ENCODE measurements around the gene RABL6.
"Not testable (repeated sequence)": the region's sequence is repeated elsewhere in the genome, so short reads cannot be mapped to it uniquely, and the experiment has no call there.

RABL6 gene

DNA sequence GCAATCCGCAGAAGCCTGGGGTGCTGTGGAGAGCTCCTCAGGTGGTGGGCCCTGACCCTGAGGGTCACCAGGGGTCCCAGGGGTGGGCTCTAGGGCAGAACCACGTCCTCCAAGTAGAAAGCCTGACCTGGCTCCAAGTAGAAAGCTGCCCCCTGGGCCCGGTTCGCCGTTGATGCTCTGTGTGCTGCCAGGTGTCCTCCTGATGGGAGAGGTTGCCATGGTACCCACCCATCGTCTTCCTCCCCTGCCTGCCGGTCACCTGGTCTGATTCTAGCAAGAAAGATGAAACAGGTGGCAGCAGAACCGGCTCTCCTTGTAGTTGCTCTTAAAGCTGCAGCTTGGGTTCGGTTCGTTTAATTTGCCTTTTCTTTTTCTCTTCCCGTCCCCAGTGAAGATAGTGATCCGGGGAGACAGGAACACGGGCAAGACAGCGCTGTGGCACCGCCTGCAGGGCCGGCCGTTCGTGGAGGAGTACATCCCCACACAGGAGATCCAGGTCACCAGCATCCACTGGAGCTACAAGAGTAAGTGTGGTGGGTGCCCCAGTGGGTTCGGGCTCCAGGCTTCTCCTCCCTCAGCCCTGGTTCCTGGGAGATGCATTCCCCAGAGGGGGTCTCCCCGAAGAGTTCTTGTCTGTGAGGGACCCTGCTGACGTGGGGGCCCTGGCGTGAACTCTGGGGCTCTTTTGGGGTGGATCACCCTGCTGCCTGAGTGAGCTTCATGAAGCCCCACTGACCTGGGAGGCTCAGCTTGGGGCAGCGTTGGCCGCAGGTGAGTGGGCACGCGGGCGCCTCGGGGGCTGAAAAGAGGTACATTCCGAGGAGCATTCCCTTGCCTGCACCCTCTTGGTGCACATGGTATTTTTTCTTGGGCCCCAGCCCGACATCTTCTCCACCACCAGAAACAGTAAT, 15.6 kb downstream of the RABL6 start:
- no peak for DNase-seq

DNA sequence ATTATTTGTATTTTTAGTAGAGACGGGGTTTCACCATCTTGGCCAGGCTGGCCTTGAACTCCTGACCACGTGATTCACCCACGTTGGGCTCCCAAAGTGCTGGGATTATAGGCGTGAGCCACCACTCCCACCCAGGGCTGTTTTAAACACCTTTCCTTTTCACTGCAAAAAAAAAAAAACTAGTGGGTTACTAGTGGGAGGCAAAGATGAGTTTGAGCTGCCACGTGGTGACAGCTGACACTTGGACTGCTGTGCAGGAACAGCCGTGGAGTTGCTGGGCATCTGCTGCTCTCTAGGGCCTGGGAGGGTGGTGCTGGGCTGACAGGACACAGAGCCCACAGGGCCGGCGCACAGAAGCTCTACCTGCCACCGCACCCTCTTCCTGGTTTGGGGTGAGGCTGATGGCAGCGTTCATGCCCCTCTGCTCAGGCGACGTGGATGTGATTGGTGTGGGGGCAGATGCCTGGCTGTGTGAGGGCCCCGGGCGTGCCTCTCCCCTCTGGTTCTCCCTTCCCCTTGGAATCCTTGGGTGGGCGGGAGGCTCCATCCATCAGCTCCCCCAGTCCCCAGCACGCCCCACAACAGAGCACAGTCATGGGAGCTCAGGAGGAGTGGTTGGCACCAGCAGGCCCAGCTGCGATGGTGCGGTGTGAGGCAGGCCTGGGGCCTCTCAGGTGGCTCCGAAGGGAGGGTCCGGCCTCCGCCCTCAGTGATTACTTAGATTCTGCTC, 16.9 kb downstream of the RABL6 start:
- no peak for DNase-seq

DNA sequence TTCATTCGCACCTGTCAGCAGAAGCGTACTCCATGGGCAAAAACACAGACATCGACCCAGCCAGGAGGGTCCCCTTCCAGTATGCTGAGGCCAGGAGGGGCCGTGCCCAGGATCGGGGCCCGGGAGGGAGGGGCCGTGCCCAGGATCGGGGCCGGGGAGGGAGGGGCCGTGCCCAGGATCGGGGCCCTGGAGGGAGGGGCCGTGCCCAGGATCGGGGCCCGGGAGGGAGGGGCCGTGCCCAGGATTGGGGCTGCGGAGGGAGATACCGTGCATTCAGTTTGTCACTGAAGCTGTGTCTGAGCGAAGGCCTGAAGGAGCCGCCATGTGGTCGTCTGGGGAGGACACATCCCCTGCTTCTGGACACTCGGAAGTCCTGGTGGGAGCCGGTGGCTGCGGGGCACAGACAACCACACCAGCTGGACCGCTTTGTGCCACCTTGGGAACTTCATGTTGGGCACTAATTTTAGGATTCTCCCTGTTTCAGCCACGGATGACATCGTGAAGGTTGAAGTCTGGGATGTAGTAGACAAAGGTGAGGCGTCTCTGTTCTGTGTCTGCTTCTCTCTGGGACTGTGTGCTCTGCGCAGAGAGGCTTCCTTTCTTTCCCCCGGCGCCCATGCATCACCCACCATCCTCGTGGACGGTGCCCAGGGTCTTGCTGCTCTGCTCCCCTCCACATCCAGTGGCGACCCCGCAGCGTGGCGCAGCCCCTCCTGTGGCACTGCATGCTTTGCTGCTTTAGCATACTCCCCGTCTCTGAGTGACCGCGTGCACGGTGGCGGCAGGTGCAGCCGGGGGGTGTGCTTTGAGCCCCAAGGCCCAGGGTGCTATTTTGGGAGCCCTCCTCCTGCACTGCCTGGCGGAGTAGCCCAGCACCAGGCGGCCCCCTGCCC, 17.8 kb downstream of the RABL6 start:
- DNase-seq = no peak

DNA sequence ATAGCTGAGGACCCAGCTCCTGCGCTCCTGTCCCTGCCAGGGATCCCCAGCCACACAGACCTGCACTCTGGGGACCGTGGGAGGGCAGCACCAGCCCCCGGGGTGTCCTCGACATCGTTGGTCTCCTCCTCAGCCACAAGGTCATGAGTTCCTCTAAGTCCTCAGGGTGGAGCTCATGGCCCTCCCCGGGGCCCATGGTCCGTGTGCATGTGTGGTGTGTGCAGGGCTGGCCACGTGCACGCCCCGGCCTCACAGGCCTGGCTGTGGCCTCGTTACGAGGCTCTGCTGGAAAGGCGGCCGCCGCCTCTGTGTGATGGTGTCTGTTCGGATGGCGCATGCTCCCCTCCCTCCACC, 18.4 kb downstream of the RABL6 start:
- no peak for DNase-seq

DNA sequence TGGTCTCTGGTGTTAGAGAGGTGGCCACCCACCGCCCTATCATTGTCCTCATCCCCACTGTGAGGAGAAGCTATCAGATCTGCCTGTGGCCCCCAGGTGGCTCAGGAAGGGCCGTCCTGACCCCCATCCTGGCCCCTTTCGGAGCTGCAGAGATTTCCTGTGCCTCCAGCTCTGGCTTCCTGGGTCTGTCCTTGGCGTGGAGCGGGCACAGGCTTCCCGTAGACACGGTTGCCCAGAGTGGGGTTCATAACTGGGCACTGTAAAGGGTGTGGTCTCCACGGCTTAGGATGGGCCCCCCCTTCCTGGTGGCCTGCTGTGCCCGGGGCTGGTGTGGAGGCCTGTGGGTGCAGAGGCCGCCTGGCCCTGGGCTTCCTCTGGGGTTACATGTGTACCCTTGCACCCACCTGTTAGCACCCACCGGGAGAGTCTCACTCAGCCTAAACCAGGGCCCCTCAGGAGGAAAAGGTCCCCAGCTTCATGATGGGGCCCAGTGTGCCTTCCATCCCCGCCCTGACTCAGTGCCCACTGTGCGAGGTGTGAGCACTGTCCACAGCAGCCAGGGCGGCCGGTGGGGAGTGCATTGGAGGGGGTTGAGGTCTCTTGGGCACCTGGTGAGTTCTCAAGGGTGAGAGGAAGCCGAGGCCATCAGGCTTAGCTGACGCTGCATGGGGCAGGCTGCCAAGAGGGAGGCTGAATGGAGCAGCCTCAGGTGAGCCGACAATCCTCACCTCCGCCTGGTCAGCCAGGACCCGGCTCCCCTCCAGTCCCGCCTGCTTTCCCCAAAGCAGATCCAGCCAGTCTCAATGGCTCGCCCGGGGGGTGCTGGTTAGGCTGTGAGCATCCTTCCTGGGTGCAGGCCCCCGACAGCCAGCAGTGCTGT, 19.2 kb downstream of the RABL6 start:
- no peak for DNase-seq

DNA sequence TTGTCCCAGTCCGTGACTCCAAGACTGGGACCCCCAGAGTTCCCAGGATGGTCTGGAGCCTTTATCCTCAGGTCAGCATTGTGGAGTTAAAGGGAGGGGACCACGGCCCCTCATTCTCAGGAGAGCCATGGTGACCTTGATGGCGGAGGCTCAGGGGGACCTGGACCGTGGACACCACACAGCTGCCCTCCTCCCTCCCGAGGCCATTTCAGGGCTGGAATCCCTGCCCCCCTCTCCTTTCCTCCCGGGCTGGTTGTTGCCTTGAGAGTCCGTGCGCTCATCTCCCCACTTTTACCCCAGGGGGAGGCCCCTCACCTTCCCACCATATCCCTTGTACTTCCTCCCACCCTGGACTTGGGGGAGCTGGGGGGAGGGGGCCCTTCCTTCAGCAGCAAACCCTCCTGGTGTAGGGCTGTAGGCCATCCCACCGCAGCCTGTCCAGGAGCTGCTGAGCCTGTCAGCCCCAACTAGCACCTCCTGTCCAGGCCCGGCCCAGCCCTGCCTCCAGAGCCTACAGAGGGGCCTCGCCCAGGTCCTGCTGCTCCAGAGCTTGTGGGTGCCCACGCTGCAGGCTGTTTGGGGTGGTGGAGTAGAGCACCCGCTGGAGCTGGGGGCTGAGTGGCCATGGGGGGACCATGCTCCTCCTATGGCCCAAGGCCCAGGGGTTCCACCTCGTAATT, 20.2 kb downstream of the RABL6 start:
- DNase-seq = no peak

DNA sequence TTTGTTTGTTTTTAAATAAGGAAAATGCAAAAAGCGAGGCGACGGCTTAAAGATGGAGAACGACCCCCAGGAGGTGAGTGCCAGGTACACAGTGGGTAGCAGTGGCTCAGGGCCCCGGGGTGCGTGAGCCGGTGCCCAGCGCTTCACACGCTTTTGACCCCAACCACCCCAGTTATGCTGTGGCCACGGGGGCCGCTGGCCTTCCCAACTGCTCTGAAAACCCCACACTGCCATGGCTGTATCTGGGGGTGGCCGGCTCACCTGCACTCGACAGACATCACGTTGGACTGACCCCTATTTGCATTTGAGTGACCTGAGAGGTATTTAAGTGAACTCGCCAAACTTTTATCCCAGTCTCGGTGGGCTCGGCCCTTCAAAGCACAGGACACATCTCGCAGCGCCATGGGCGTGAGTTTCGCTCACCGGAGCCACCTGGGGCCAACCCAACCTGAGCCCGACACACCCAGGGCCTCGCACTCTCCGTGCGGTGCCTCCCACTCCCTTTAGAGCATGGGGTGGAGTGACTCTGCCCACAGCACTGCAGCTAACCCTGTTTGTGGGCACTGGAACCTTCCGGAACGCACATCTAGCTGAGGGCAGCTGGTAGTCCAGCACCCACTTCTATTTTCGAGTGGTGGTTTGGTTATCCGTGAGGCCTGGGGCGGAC, 20.9 kb downstream of the RABL6 start:
- DNase-seq = no peak

DNA sequence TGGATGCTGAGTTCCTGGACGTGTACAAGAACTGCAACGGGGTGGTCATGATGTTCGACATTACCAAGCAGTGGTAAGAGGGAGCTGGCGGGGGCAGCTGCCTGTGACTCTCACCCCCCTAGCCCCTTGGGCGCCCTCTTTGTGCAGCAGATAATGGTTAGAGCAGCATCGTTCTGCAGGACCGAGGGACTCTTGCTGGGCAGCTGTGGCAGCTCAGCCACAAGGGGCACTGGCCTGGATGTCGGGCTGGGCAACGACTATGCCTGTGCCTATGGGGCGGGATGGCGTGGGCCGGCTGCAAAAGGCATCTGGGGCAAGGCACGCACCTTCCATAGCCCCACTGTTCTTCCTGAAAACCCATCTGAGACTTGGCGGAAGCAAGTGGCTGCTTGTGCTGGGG, 21.7 kb downstream of the RABL6 start:
- no peak for DNase-seq

DNA sequence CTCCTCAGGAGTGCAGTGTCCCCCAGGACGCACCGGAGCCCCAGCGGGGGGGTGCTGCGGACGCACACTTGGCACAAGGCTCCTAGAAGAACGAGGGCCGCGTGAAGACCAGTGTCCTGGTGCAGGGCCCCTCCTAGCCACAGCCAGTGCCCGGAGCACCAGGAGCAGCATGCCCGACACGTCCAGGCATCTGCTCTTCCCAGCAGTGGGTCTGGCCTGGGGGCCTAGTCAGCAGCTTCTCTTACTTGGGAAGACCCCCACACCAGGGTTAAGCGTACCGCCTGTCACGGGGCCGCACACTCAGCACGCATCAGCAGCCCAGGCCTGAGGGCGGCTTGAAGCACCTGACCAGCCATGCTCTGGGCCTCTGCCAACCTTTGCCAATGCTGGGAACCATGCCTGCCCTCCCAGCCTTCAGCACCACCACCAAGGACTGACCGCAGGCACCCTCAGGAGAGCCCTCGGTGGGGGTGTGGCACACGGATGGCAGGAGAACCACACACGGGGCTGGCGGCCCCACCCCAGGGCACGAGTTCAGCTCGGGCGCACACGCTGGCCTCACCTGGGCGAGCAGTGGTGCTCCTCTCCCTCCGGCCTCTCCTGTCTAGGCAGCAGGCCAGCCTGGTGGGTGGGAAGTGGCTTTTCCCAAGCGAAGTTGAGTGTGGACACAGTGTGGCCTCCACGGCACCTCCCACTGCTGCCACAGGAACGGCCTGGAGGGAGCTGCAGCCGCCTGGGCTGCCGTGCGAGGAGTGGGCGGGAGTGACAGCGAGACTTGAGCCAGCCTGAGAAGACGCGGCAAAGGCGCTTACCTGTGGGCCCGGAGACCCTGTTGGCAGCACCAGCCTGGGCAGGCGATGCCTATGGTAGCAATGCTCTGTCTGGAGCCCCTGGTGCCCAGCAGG, 22.5 kb downstream of the RABL6 start:
- no peak for DNase-seq

DNA sequence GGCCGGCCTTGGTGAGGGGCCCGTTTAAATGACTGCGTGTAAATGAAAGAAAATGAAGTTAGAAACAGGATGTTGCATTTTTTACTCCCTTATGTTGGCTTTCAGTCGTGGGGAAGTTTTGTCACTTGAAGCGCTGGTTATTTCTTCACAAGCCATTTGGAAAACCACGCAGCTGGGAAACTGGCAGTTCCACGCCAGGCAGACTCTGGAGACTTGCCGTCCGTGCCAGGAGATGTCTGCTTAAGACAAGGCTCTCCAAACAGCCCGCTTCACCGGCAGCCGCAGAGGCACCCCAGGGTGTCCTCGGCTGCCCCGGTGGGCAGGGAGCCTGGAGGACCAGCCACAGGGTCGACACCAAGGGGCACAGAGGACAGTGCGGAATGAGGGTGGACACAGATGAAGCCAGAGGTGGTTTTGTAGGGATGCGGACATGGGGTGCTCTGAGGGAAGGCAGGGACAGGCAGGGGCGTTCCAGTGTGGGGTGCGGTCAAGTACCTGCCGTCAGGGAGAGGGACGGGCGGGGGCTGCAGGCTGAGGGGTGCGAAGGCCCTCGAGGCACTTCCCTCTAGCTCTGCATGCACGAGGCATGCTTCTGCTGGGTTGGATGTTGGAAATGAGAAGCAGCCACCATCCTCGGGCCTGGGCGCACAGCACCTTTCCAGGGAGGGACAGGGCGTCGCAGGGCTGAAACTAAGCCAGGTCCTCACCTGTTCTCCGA, 23.4 kb downstream of the RABL6 start:
- no peak for DNase-seq

DNA sequence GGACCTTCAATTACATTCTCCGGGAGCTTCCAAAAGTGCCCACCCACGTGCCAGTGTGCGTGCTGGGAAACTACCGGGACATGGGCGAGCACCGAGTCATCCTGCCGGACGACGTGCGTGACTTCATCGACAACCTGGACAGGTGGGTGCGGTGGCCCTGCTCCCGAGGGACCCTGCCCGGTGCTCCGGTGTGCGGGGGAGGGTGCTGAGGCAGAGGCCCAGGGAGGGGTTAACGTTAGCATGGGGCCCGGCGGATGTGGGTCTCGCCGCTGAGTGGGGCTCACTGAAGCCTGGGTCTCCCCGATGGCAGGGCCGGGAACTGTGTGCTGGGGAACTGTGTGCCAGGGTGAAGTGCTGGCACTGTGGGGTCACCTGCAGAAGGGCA, 24.0 kb downstream of the RABL6 start:
- no peak for DNase-seq

DNA sequence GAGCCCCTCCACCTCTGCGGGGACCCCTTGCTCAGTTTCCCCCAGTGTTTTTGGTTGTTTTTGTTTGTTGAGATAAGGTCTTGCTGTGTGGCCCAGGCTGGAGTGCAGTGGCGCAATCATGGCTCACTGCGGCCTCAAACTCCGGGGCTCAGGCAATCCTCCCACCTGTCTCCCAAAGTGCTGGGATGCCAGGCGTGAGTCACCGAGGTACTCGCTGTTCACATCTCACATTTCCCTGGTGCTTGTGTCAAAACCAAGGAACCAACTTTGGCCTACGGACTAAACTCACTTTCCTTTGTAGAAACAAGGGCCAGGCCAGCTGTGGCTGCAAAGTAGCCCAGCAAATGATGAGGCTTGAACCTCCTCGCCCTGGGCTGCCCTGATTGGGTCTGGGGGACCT, 24.8 kb downstream of the RABL6 start:
- no peak for DNase-seq

DNA sequence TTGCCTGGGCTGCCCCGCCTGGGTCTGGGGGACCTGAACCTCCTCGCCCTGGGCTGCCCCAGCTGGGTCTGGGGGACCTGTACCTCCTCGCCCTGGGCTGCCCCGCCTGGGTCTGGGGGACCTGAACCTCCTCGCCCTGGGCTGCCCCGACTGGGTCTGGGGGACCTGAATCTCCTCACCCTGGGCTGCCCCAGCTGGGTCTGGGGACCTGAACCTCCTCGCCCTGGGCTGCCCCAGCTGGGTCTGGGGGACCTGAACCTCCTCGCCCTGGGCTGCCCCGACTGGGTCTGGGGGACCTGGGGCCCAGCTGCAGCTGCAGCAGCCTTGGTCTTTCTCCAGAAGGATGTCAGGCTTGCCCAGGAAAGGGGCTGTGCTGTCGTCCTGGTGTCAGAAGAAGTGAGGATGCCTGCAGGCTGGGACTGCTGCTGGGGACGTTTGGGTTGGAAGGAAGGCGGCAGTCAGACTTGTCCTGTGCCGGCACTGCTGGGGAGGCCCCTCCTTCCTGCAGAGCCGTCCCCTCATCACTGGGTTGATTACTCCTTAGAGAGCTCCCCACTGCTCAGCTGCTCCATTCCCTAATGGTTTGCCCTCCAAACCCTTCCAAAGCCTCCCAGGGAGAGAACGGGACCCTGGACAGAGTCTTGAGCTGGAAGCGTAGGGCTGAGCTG, 25.8 kb downstream of the RABL6 start:
- DNase-seq = not testable (repeated sequence)

DNA sequence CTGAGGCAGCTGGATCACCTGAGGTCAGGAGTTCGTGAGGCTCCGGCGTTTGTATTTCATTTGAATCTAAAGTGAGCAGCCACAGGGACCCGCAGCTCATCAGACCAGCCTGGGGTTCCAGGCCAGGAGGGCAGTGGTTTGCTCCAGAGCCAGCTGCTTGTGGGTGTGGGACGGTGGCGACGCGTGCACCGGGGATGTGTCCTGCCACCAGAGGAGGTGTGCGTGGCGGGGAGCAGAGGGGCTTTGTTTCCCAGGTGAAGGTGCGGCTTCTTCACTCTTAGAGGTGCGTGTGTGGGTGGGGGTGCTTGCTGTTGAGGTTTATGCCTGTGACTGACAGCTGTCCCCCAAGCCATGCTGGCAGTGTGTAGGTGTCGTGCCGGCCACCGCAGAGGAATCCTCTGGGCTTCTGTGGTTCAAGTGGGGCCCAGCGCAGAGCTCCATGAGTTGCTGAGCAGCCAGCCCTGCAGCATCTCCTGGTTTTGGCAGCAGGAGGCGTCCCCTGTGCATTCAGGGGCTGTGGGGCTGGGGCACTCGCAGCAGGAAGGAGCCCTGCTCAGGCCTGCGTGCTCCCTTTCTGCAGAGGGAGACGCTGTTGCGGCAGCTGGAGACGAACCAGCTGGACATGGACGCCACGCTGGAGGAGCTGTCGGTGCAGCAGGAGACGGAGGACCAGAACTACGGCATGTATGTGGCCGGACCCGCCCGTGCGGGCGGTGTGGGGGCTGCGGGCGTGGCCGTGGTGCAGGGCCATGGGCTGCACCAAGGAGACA, 27.6 kb downstream of the RABL6 start:
- DNase-seq = no peak

DNA sequence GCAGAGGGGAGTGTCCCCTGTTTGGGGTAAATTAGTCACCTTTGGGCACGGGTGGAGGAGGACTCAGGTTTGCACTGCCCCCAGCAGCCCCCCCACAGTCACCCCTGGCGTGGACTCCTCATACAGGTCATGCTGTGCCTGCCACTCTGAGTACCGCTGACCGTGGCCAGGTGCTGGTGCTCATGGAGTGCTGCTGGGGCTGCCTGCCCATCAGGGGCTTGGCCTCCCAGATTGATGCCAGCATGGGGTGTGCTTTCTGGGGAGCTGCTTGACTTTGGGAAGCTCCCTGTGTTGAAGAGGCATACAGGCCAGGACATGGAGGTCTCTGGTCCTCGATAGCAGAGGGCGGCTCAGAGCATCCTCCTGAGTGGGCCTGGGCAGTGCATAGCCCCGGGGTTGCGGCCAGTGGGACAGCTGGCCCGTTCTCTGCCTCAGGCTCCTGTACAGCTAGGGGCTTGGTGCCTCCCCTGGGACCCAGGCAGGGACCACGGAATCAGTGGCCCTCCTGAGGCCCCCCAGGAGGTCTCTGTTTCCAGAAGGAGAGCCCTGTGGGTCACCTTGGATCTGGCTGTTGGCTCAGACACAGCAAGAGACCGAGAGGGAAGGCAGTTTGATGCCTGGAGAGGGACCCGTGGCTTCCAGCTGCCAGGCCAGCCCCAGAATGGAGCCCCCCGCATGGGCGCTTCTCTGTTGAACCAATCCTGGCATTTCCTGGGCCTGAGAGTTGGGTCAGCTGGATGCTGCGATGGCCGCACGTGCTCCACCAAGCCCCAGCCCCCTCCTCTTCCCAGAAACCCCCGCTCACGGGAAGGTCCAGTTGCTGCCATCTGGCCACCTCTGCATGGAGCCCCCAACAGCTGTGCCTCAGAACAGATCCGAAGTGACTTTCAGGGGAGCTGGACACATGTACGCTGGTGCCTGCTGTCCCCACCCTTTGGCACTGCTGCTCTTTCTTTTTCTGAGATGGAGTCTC, 28.5 kb downstream of the RABL6 start:
- DNase-seq = no peak

DNA sequence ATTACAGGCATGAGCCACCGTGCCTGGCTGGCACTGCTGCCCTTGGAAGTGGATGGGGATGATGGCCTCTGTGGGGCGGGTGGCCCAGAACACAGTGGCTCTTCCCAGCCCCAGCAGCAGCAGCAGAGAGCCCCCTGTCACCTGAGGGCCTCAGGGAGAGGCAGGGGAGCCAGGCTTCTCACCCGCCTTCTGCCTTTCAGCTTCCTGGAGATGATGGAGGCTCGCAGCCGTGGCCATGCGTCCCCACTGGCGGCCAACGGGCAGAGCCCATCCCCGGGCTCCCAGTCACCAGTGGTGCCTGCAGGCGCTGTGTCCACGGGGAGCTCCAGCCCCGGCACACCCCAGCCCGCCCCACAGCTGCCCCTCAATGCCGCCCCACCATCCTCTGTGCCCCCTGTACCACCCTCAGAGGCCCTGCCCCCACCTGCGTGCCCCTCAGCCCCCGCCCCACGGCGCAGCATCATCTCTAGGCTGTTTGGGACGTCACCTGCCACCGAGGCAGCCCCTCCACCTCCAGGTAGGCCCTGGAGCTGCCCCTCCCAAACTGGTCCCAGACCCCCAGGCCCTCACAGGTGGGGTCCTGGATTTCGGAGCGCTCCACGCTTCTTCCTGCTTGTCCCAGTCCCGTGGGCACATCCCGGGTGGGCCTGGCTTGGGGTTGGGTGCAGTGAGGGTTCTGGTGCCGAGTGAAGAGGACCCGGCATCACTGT, 29.6 kb downstream of the RABL6 start:
- DNase-seq = no peak
